K562 (cell line): Measurements from ENCODE around the gene COL23A1. TPM values are rescaled to one million over a fixed set of nuclear protein-coding genes. Genes with fewer than 3 reads are reported as not detected.

Source experiments
- ARID2 ChIP-seq: fragments of 450-650 bp; IDR thresholded peaks from 2 replicates; pipeline ENCODE4 v1.6.1; 2017; ENCODE audit warnings: antibody characterized with exemption, mild to moderate bottlenecking
- CAMTA2 ChIP-seq: fragments of 250-450 bp; sonication (Bioruptor Pico); conservative IDR thresholded peaks from 2 replicates; pipeline ENCODE4 v1.5.1; 2022
- CBX8 ChIP-seq: fragments of 200-600 bp; sonication (generic); IDR thresholded peaks from 2 replicates; pipeline ENCODE4 v1.6.1; 2012; ENCODE audit warnings: borderline replicate concordance, mixed run types, low read depth, mild to moderate bottlenecking, moderate library complexity, mixed read lengths, low read length, control low read depth, inconsistent platforms; ENCODE audit not compliant: poor library complexity, severe bottlenecking; ENCODE audit errors: extremely low read depth
- CXXC5 ChIP-seq: fragments of 250-450 bp; sonication (Bioruptor Pico); IDR thresholded peaks from 2 replicates; pipeline ENCODE4 v1.8.0; 2022; ENCODE audit warnings: inconsistent platforms, mild to moderate bottlenecking, moderate library complexity
- ETS2 ChIP-seq: IDR thresholded peaks from 2 replicates; pipeline ENCODE4 v1.6.1; 2016; ENCODE audit warnings: borderline replicate concordance, missing genetic modification characterization, mild to moderate bottlenecking, moderate library complexity, missing compliant biosample characterization; ENCODE audit not compliant: poor library complexity, severe bottlenecking
- EZH2 ChIP-seq: IDR thresholded peaks from 2 replicates; pipeline ENCODE4 v1.6.1; 2012; ENCODE audit warnings: low read depth, mild to moderate bottlenecking, inconsistent platforms, low read length, borderline replicate concordance
- HDAC3 ChIP-seq: fragments of 450-650 bp; IDR thresholded peaks from 2 replicates; pipeline ENCODE4 v1.6.1; 2018; ENCODE audit warnings: borderline replicate concordance, mild to moderate bottlenecking, moderate library complexity; ENCODE audit not compliant: partially characterized antibody
- HDAC6 ChIP-seq: IDR thresholded peaks from 2 replicates; pipeline ENCODE4 v1.6.1; 2012; ENCODE audit warnings: low read depth, mild to moderate bottlenecking, control low read depth, inconsistent platforms, low read length, moderate library complexity
- HOXB6 ChIP-seq: fragments of 250-450 bp; sonication (Bioruptor Pico); IDR thresholded peaks from 2 replicates; pipeline ENCODE4 v1.5.1; 2022; ENCODE audit warnings: mild to moderate bottlenecking, borderline replicate concordance
- ILK ChIP-seq: fragments of 450-650 bp; IDR thresholded peaks from 2 replicates; pipeline ENCODE4 v1.6.1; 2016; ENCODE audit warnings: missing genetic modification characterization, low read depth, mild to moderate bottlenecking, missing compliant biosample characterization, moderate library complexity, borderline replicate concordance
- POLR2G ChIP-seq: fragments of 200-400 bp; formaldehyde crosslinking; IDR thresholded peaks from 2 replicates; pipeline ENCODE4 v1.6.1; 2017; ENCODE audit warnings: low read depth, mild to moderate bottlenecking, antibody characterized with exemption, low read length, moderate library complexity
- RBM15 ChIP-seq: fragments of 200-400 bp; formaldehyde crosslinking; IDR thresholded peaks from 2 replicates; pipeline ENCODE4 v1.6.1; 2018; ENCODE audit warnings: mild to moderate bottlenecking, low read length, moderate library complexity; ENCODE audit not compliant: insufficient read depth
- RFX1 ChIP-seq: fragments of 450-650 bp; IDR thresholded peaks from 2 replicates; pipeline ENCODE4 v1.6.1; 2016; ENCODE audit warnings: mild to moderate bottlenecking, moderate library complexity
- SMARCA4 ChIP-seq: fragments of 450-650 bp; IDR thresholded peaks from 2 replicates; pipeline ENCODE4 v1.6.1; 2016
- ZBTB17 ChIP-seq: fragments of 450-650 bp; formaldehyde crosslinking; IDR thresholded peaks from 2 replicates; pipeline ENCODE4 v1.4.0; 2020; ENCODE audit warnings: mild to moderate bottlenecking
- ZBTB8A ChIP-seq: fragments of 450-650 bp; IDR thresholded peaks from 2 replicates; pipeline ENCODE4 v1.6.1; 2018; ENCODE audit warnings: mild to moderate bottlenecking, moderate library complexity; ENCODE audit not compliant: partially characterized antibody
- ZKSCAN1 ChIP-seq: fragments of 150-350 bp; IDR thresholded peaks from 2 replicates; pipeline ENCODE4 v1.6.1; 2016; ENCODE audit warnings: low read depth, low read length
- ZNF324 ChIP-seq: fragments of 250-450 bp; sonication (Bioruptor Pico); IDR thresholded peaks from 2 replicates; pipeline ENCODE4 v1.4.0; 2020; ENCODE audit warnings: mild to moderate bottlenecking
- ZNF717 ChIP-seq: fragments of 250-450 bp; sonication (Bioruptor Pico); IDR thresholded peaks from 2 replicates; pipeline ENCODE4 v1.5.0; 2021
- ZSCAN32 ChIP-seq: fragments of 450-650 bp; formaldehyde crosslinking; IDR thresholded peaks from 2 replicates; pipeline ENCODE4 v1.4.0; 2020; ENCODE audit warnings: mild to moderate bottlenecking, moderate library complexity
- polyA plus RNA-seq, 8 experiments: library from polyadenylated mRNA; depleted of rRNA in 4 of 8; stranded (reverse) in 5 of 8; unstranded in 3 of 8; fragments of >200 nt; fragmentation: Nextera tagmentation in 2 of 8; fragmentation: Illumina TruSeq in 1 of 8; extraction: Ambion mirVana in 2 of 8; extraction: Trizol in 1 of 8; gene quantifications; 2 replicates each; pipeline versions ENCODE4 v1.2.1 to v1.2.3, GENCODE V29; 2011 to 2014; ENCODE audit warnings: inconsistent platforms in 1 of 8, missing spikeins in 1 of 8
- total RNA-seq, 7 experiments: library from RNA; depleted of rRNA in 6 of 7; stranded (reverse); fragments of >200 nt in 6 of 7; fragmentation: Illumina TruSeq in 2 of 7; extraction: Trizol in 2 of 7; gene quantifications; 2 replicates each; pipeline versions ENCODE4 v1.2.1 to v1.2.3, GENCODE V29; 2011 to 2021; ENCODE audit warnings: low replicate concordance in 1 of 7
- TF ChIP-seq, protein P1 (sequence below): sonication (generic); formaldehyde crosslinking; IDR thresholded peaks from 2 replicates; pipeline ENCODE4 v1.8.1; 2022; ENCODE audit warnings: missing genetic modification reagents
- TF ChIP-seq, protein P2 (sequence below): sonication (generic); formaldehyde crosslinking; IDR thresholded peaks from 2 replicates; pipeline ENCODE4 v1.9.0; 2022; ENCODE audit warnings: mild to moderate bottlenecking, missing genetic modification reagents
- TF ChIP-seq, protein P3 (sequence below), 2 experiments: fragments of 450-650 bp; IDR thresholded peaks; 2 replicates each; pipeline ENCODE4 v1.6.1; 2018; ENCODE audit warnings: mild to moderate bottlenecking in 2 of 2, low read depth in 1 of 2; ENCODE audit not compliant: partially characterized antibody in 2 of 2

COL23A1 gene
- total and polyA plus RNA-seq, 9 of the 15 experiments (the other 6 are each of a cell fraction or from before 2014, with no cell fraction given): 0.09 TPM; not detected in 8

DNA sequence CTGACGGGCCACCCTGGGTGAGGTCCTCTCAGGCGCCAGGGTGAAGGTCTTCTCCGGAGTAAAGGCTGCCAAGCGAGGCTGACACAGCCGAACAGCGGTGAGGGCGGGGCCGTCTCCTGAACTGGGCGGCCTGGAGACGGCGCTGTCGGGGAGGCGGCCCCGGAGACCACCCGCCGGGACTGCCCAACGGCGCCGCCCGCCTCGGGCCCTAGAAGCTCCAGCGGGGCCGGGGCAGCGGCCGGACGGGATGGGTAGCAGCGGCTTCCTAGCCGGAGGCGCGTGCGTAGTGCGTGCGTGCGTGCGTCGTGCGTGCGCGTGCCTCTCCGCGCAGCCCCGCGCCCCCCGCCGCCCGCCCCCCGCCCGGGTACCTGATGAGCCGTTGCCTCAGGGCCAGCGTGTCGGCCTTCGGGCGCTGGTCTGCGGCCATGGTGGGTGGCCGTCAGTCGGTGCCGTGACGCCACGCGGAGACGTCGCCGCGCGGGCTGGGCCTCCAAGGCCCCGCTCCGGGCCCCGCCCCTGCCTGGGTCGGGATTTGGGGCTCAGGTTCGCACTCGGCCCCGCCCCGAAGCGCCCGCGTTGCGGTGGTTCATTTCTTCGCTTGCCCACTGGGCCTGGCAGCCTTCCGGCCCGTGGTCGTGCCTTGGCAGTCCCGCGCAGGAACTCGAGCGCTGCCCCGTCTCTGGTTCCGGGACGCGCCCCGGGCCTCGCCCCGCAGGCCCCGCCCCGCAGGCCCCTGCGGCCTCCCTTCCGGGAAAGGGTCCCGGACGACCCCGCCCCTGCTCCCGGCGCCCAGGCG lies 357.9 kb downstream of the COL23A1 start, which contains the start of gene PHYKPL (continued):
- TF ChIP-seq, protein P1, sequence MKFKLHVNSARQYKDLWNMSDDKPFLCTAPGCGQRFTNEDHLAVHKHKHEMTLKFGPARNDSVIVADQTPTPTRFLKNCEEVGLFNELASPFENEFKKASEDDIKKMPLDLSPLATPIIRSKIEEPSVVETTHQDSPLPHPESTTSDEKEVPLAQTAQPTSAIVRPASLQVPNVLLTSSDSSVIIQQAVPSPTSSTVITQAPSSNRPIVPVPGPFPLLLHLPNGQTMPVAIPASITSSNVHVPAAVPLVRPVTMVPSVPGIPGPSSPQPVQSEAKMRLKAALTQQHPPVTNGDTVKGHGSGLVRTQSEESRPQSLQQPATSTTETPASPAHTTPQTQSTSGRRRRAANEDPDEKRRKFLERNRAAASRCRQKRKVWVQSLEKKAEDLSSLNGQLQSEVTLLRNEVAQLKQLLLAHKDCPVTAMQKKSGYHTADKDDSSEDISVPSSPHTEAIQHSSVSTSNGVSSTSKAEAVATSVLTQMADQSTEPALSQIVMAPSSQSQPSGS (CRISPR knock-in tag): no peak
- no peak for TF ChIP-seq ILK (tag)
- TF ChIP-seq ETS2 (tag): no peak
- no peak for TF ChIP-seq ARID2
- TF ChIP-seq ZKSCAN1: no peak
- TF ChIP-seq ZNF717 (CRISPR knock-in tag): no peak
- no peak for TF ChIP-seq ZNF324
- no peak for TF ChIP-seq CAMTA2 (CRISPR knock-in tag)
- TF ChIP-seq HOXB6 (CRISPR knock-in tag): no peak
- TF ChIP-seq HDAC6: no peak
- TF ChIP-seq RBM15: no peak
- TF ChIP-seq SMARCA4: no peak
- no peak for TF ChIP-seq RFX1
- TF ChIP-seq, protein P2, sequence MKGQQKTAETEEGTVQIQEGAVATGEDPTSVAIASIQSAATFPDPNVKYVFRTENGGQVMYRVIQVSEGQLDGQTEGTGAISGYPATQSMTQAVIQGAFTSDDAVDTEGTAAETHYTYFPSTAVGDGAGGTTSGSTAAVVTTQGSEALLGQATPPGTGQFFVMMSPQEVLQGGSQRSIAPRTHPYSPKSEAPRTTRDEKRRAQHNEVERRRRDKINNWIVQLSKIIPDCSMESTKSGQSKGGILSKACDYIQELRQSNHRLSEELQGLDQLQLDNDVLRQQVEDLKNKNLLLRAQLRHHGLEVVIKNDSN (CRISPR knock-in tag): no peak
- no peak for TF ChIP-seq CBX8
- peak; percentile 84 for TF ChIP-seq POLR2G
- TF ChIP-seq ZBTB17 (CRISPR knock-in tag): no peak
- TF ChIP-seq HDAC3: no peak
- TF ChIP-seq ZBTB8A: no peak
- TF ChIP-seq, protein P3, sequence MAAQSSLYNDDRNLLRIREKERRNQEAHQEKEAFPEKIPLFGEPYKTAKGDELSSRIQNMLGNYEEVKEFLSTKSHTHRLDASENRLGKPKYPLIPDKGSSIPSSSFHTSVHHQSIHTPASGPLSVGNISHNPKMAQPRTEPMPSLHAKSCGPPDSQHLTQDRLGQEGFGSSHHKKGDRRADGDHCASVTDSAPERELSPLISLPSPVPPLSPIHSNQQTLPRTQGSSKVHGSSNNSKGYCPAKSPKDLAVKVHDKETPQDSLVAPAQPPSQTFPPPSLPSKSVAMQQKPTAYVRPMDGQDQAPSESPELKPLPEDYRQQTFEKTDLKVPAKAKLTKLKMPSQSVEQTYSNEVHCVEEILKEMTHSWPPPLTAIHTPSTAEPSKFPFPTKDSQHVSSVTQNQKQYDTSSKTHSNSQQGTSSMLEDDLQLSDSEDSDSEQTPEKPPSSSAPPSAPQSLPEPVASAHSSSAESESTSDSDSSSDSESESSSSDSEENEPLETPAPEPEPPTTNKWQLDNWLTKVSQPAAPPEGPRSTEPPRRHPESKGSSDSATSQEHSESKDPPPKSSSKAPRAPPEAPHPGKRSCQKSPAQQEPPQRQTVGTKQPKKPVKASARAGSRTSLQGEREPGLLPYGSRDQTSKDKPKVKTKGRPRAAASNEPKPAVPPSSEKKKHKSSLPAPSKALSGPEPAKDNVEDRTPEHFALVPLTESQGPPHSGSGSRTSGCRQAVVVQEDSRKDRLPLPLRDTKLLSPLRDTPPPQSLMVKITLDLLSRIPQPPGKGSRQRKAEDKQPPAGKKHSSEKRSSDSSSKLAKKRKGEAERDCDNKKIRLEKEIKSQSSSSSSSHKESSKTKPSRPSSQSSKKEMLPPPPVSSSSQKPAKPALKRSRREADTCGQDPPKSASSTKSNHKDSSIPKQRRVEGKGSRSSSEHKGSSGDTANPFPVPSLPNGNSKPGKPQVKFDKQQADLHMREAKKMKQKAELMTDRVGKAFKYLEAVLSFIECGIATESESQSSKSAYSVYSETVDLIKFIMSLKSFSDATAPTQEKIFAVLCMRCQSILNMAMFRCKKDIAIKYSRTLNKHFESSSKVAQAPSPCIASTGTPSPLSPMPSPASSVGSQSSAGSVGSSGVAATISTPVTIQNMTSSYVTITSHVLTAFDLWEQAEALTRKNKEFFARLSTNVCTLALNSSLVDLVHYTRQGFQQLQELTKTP (IDR thresholded peaks at IDR 0.05; ENCODE audit: low read depth in 1 of 2, partially characterized antibody in 2 of 2): no peak
- TF ChIP-seq CXXC5 (CRISPR knock-in tag): peak; percentile 93
- TF ChIP-seq EZH2: no peak
- TF ChIP-seq ZSCAN32: no peak
